Fibroblast of lung (primary cell): ENCODE measurements around the gene KIF9. TPM values are rescaled to one million over a fixed set of nuclear protein-coding genes. Genes with fewer than 3 reads are reported as not detected.
A peak's percentile ranks its signal among the peaks of the same experiment; 100 is the strongest.
"Not testable (repeated sequence)": the region's sequence is repeated elsewhere in the genome, so short reads cannot be mapped to it uniquely, and the experiment has no call there.

ENCODE experiments used
- DNase-seq, 2 donors: peaks; one replicate each; pipeline versions ENCODE4 v3.0.0 to v3.0.0-alpha.2; 2010; ENCODE audit warnings: low read depth in 2 of 2
- H2AFZ ChIP-seq: 2 replicates; pipeline ENCODE4 v1.5.1; 2012; ENCODE audit warnings: low read length, control low read depth, inconsistent platforms
- H3K27ac ChIP-seq: 2 replicates; pipeline ENCODE4 v1.5.1; 2011; ENCODE audit warnings: low read length, control low read depth; ENCODE audit not compliant: insufficient read depth
- H3K27me3 ChIP-seq: 2 replicates; pipeline ENCODE4 v1.5.1; 2011; ENCODE audit warnings: mild to moderate bottlenecking, low read length; ENCODE audit not compliant: control insufficient read depth, insufficient read depth
- H3K36me3 ChIP-seq: 2 replicates; pipeline ENCODE4 v1.5.1; 2011; ENCODE audit warnings: low read length; ENCODE audit not compliant: control insufficient read depth, insufficient read depth
- H3K4me1 ChIP-seq: 2 replicates; pipeline ENCODE4 v1.5.1; 2011; ENCODE audit warnings: low read length; ENCODE audit not compliant: control insufficient read depth, insufficient read depth; ENCODE audit errors: extremely low read depth
- H3K4me2 ChIP-seq: 2 replicates; pipeline ENCODE4 v1.5.1; 2011; ENCODE audit warnings: low read length, control low read depth; ENCODE audit not compliant: insufficient read depth; ENCODE audit errors: extremely low read depth
- H3K4me3 ChIP-seq, 4 experiments: fragments of 200-600 bp in 1 of 4; sonication (generic) in 1 of 4; replicated peaks in 1 of 4; 2 replicates each; pipeline ENCODE4 v1.5.1; 2011 to 2016; ENCODE audit warnings: low read length in 4 of 4, low read depth in 3 of 4, mild to moderate bottlenecking in 3 of 4, control low read depth in 2 of 4, inconsistent platforms in 1 of 4, mixed read lengths in 1 of 4; ENCODE audit not compliant: insufficient read depth in 1 of 4; ENCODE audit errors: control extremely low read depth in 1 of 4
- H3K79me2 ChIP-seq: 2 replicates; pipeline ENCODE4 v1.5.1; 2012; ENCODE audit warnings: mild to moderate bottlenecking, low read length, inconsistent platforms; ENCODE audit not compliant: control insufficient read depth, insufficient read depth
- H3K9ac ChIP-seq: 2 replicates; pipeline ENCODE4 v1.5.1; 2011; ENCODE audit warnings: mild to moderate bottlenecking, low read length, control low read depth; ENCODE audit not compliant: insufficient read depth
- H3K9me3 ChIP-seq: 2 replicates; pipeline ENCODE4 v1.5.1; 2012; ENCODE audit warnings: low read depth, low read length; ENCODE audit not compliant: control insufficient read depth, insufficient read depth
- H4K20me1 ChIP-seq: 2 replicates; pipeline ENCODE4 v1.5.1; 2011; ENCODE audit warnings: low read length; ENCODE audit not compliant: control insufficient read depth, insufficient read depth; ENCODE audit errors: extremely low read depth
- CTCF ChIP-seq, 2 donors: IDR thresholded peaks in 1 of 2; conservative IDR thresholded peaks in 1 of 2; 1 replicate in 1 of 2; 2 replicates in 1 of 2; pipeline ENCODE4 v1.5.1; 2011 to 2012; ENCODE audit warnings: low read length in 2 of 2, control low read depth in 1 of 2, inconsistent platforms in 1 of 2, low read depth in 1 of 2, mild to moderate bottlenecking in 1 of 2
- EZH2 ChIP-seq: IDR thresholded peaks from 2 replicates; pipeline ENCODE4 v1.5.1; 2012; ENCODE audit warnings: low read length, control low read depth, mild to moderate bottlenecking; ENCODE audit errors: missing control alignments
- polyA plus RNA-seq, 2 donors: library from polyadenylated mRNA; depleted of rRNA in 1 of 2; stranded (reverse) in 1 of 2; unstranded in 1 of 2; fragments of >200 nt; gene quantifications; 2 replicates each; pipeline ENCODE4 v1.2.1, GENCODE V29; 2011 to 2012; ENCODE audit warnings: missing spikeins in 1 of 2
- total RNA-seq: library from RNA; depleted of rRNA; stranded (reverse); fragments of >200 nt; gene quantifications from 2 replicates; pipeline ENCODE4 v1.2.1, GENCODE V29; 2014

KIF9 gene
- total and polyA plus RNA-seq, 2 donors (not counting 1 experiment from before 2014, with no cell fraction given): 2.8 to 4.3 TPM

- no peaks in the 10 kb centered on the region for H3K36me3 ChIP-seq
- no peaks in the 10 kb centered on the region for H3K79me2 ChIP-seq
- H3K9ac ChIP-seq: no peak overlapping the region
Observed at GRCh38 chr3:47223755-47224154, 58.8 kb downstream of the KIF9 start.

DNA sequence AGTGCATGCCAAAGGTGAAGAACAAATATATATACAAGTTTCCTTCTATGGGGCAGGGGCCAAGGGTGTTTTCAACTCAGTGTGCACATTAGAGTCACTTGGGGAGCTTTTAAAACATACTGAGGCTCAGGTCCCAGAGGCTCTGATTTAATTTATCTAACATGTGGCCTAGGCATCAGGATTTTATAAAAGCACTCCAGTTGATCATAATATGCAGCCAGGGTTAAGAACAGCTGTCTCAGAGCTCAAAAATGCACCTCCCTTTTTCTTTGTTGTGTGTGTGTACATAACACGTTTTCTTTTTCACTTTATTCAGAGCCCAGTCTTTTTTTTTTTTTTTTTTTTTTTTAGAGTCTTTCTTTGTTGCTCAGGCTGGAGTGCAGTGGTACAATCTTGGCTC is 60.8 kb downstream of the KIF9 start:
- no peaks in the 10 kb centered on the region for H3K27me3 ChIP-seq
- no peaks in the 10 kb centered on the region for H3K36me3 ChIP-seq
- H3K4me3 ChIP-seq: no peak overlapping the region
- no peaks in the 10 kb centered on the region for H3K79me2 ChIP-seq
- DNase-seq: no peak
- H3K9me3 ChIP-seq: no peaks in the 10 kb centered on the region
- H3K4me2 ChIP-seq: no peak overlapping the region
- no peak overlapping the region for H3K27ac ChIP-seq
- no peaks in the 10 kb centered on the region for H3K4me1 ChIP-seq
- TF ChIP-seq EZH2: no peak
- no peak for TF ChIP-seq CTCF (conservative IDR thresholded peaks at IDR 0.05 in 1 of 2, IDR thresholded peaks at IDR 0.05 in 1 of 2; ENCODE audit: low read depth in 1 of 2, low read length in 2 of 2)
- no peaks in the 10 kb centered on the region for H4K20me1 ChIP-seq
- no peak overlapping the region for H3K9ac ChIP-seq
- no peak overlapping the region for H2AFZ ChIP-seq

More at GRCh38 chr3:47223755-47224154, 58.8 kb downstream of the KIF9 start:
- no peak overlapping the region for H2AFZ ChIP-seq
- no peak overlapping the region for H3K27ac ChIP-seq
- no peaks in the 10 kb centered on the region for H3K27me3 ChIP-seq
- no peaks in the 10 kb centered on the region for H3K4me1 ChIP-seq
- TF ChIP-seq EZH2 (no peak), CTCF (conservative IDR thresholded peaks at IDR 0.05 in 1 of 2, IDR thresholded peaks at IDR 0.05 in 1 of 2; ENCODE audit: low read depth in 1 of 2, low read length in 2 of 2) (no peak)
- H4K20me1 ChIP-seq: no peaks in the 10 kb centered on the region
- no peak overlapping the region for H3K4me3 ChIP-seq
- no peak for DNase-seq
- no peaks in the 10 kb centered on the region for H3K9me3 ChIP-seq
- no peak overlapping the region for H3K4me2 ChIP-seq

DNA sequence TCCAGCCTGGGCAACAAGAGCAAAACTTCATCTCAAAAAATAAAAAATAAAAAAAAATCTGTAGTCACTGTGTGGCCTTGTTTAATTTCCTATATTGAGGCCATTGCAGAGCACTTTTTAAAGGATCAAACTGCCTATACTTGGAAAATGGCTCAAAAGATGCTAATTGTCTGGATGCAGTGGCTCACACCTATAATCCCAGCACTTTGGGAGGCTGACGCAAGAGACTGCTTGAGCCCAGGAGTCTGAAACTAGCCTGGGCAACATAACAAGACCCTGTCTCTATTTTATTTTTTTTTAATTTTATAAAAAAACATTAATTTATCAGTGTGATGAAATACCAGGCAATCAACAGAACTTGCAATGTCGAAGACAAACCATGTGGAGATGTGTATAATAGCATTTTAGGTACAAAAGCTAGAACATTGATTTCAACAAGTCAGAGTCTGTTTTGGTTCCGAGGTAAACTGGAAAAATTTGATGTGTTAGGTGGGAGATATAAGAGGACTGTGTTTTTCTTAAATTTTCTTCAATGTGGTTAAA is 71.7 kb downstream of the KIF9 start:
- DNase-seq: peak in 1 of 2 donors; percentile 15
- H2AFZ ChIP-seq: no peak overlapping the region
- H3K4me1 ChIP-seq: no peaks in the 10 kb centered on the region
- no peak overlapping the region for H3K4me3 ChIP-seq
- no peak overlapping the region for H3K9ac ChIP-seq
- no peak overlapping the region for H3K27ac ChIP-seq
- no peaks in the 10 kb centered on the region for H3K36me3 ChIP-seq
- H3K79me2 ChIP-seq: no peaks in the 10 kb centered on the region
- H3K9me3 ChIP-seq: no peaks in the 10 kb centered on the region
- H3K4me2 ChIP-seq: no peak overlapping the region
- H4K20me1 ChIP-seq: no peaks in the 10 kb centered on the region
- no peaks in the 10 kb centered on the region for H3K27me3 ChIP-seq
- TF ChIP-seq EZH2: no peak
- TF ChIP-seq CTCF (conservative IDR thresholded peaks at IDR 0.05 in 1 of 2, IDR thresholded peaks at IDR 0.05 in 1 of 2; ENCODE audit: low read depth in 1 of 2, low read length in 2 of 2): no peak

GRCh38 chr3:47206022-47206421 is 76.6 kb downstream of the KIF9 start:
- H3K27ac ChIP-seq, H3K9ac ChIP-seq, H2AFZ ChIP-seq, DNase-seq, H3K4me1 ChIP-seq, H3K79me2 ChIP-seq, H4K20me1 ChIP-seq, H3K36me3 ChIP-seq, H3K9me3 ChIP-seq, H3K4me3 ChIP-seq, H3K4me2 ChIP-seq, H3K27me3 ChIP-seq: not testable (repeated sequence)
